Epithelial cell of proximal tubule (primary cell): ENCODE measurements around the gene ACSL5. TPM values are rescaled to one million over a fixed set of nuclear protein-coding genes. Genes with fewer than 3 reads are reported as not detected.
"Not testable (repeated sequence)": the region's sequence is repeated elsewhere in the genome, so short reads cannot be mapped to it uniquely, and the experiment has no call there.

Experiments used
- DNase-seq: peaks from one replicate; pipeline ENCODE4 v3.0.0-alpha.2; 2011; ENCODE audit warnings: low read depth
- H3K4me3 ChIP-seq: 2 replicates; pipeline ENCODE4 v1.5.1; 2011; ENCODE audit warnings: low read depth, mild to moderate bottlenecking, low read length
- CTCF ChIP-seq: conservative IDR thresholded peaks from 2 replicates; pipeline ENCODE4 v1.5.1; 2012; ENCODE audit warnings: low read depth, mild to moderate bottlenecking, low read length
- total RNA-seq: library from RNA; depleted of rRNA; stranded (reverse); fragments of >200 nt; gene quantifications from 2 replicates; pipeline ENCODE4 v1.2.3, GENCODE V29; 2015

Gene ACSL5
- total RNA-seq, 1 donor from 2014 or later, result 3.1 TPM

GRCh38 chr10:112394475-112394875 is 20.6 kb downstream of the ACSL5 start:
- DNase-seq, result no peak
- no peak overlapping the region for H3K4me3 ChIP-seq
- TF ChIP-seq CTCF, result no peak

GRCh38 chr10:112395809-112396530 is 22.1 kb downstream of the ACSL5 start:
- no peak for DNase-seq
- H3K4me3 ChIP-seq, result no peak overlapping the region
- no peak for TF ChIP-seq CTCF

- DNase-seq, result no peak
- TF ChIP-seq CTCF, result no peak
- no peak overlapping the region for H3K4me3 ChIP-seq
Observed at GRCh38 chr10:112397592-112397991, 23.7 kb downstream of the ACSL5 start.

- no peak for TF ChIP-seq CTCF
- no peak for DNase-seq
Observed at GRCh38 chr10:112402917-112403316, 29.0 kb downstream of the ACSL5 start.

GRCh38 chr10:112404617-112405016 is 30.7 kb downstream of the ACSL5 start:
- TF ChIP-seq CTCF, result no peak
- DNase-seq, result no peak
- H3K4me3 ChIP-seq, result no peak overlapping the region

More at GRCh38 chr10:112402917-112403316, 29.0 kb downstream of the ACSL5 start:
- H3K4me3 ChIP-seq, result no peak overlapping the region

- DNase-seq, H3K4me3 ChIP-seq: not testable (repeated sequence)
Observed at GRCh38 chr10:112406806-112407205, 32.9 kb downstream of the ACSL5 start.

GRCh38 chr10:112407696-112408095 is 33.8 kb downstream of the ACSL5 start:
- H3K4me3 ChIP-seq, result no peak overlapping the region
- no peak for DNase-seq
- no peak for TF ChIP-seq CTCF

GRCh38 chr10:112409299-112409698 is 35.4 kb downstream of the ACSL5 start:
- no peak for DNase-seq
- no peak for TF ChIP-seq CTCF
- H3K4me3 ChIP-seq, result no peak overlapping the region
